Kidney epithelial cell (primary cell): ENCODE results near the gene ZDHHC11B. TPM values are rescaled to one million over a fixed set of nuclear protein-coding genes. Genes with fewer than 3 reads are reported as not detected.

Source experiments
- DNase-seq: peaks from one replicate; pipeline ENCODE4 v3.0.0-alpha.2; 2010; ENCODE audit warnings: low read depth
- H3K27me3 ChIP-seq: 2 replicates; pipeline ENCODE4 v1.6.0; 2011; ENCODE audit warnings: low read length; ENCODE audit not compliant: control insufficient read depth, insufficient read depth
- H3K36me3 ChIP-seq: 2 replicates; pipeline ENCODE4 v1.5.1; 2011; ENCODE audit warnings: low read length; ENCODE audit not compliant: control insufficient read depth, insufficient read depth
- H3K4me3 ChIP-seq: 2 replicates; pipeline ENCODE4 v1.5.1; 2011; ENCODE audit warnings: low read depth, mild to moderate bottlenecking, control low read depth, low read length
- CTCF ChIP-seq: IDR thresholded peaks from 2 replicates; pipeline ENCODE4 v1.5.1; 2011; ENCODE audit warnings: mild to moderate bottlenecking, moderate library complexity, low read length, control low read depth, inconsistent platforms; ENCODE audit not compliant: insufficient read depth, poor library complexity, severe bottlenecking
- total RNA-seq: library from RNA; depleted of rRNA; stranded (reverse); fragments of >200 nt; gene quantifications from 2 replicates; pipeline ENCODE4 v1.2.3, GENCODE V29; 2015

The ZDHHC11B gene
- total RNA-seq, 1 donor from 2014 or later, result 0.25 TPM

- no peak for DNase-seq
- no peak overlapping the region for H3K4me3 ChIP-seq
- no peaks in the 10 kb centered on the region for H3K27me3 ChIP-seq
- no peaks in the 10 kb centered on the region for H3K36me3 ChIP-seq
- TF ChIP-seq CTCF, result no peak
Measured at GRCh38 chr5:665956-666711, 118.4 kb downstream of the ZDHHC11B start.

GRCh38 chr5:665541-665955 is 119.0 kb downstream of the ZDHHC11B start:
- H3K27me3 ChIP-seq, result no peaks in the 10 kb centered on the region
- no peak overlapping the region for H3K4me3 ChIP-seq
- DNase-seq, result no peak
- H3K36me3 ChIP-seq, result no peaks in the 10 kb centered on the region
- TF ChIP-seq CTCF, result no peak

GRCh38 chr5:664994-665360 is 119.6 kb downstream of the ZDHHC11B start:
- TF ChIP-seq CTCF, result no peak
- DNase-seq, result no peak
- H3K4me3 ChIP-seq, result no peak overlapping the region
- H3K36me3 ChIP-seq, result no peaks in the 10 kb centered on the region
- no peaks in the 10 kb centered on the region for H3K27me3 ChIP-seq

GRCh38 chr5:664343-664993 is 120.1 kb downstream of the ZDHHC11B start:
- H3K36me3 ChIP-seq, result no peaks in the 10 kb centered on the region
- H3K4me3 ChIP-seq, result no peak overlapping the region
- no peak for DNase-seq
- no peaks in the 10 kb centered on the region for H3K27me3 ChIP-seq
- no peak for TF ChIP-seq CTCF

- DNase-seq, result no peak
- no peak overlapping the region for H3K4me3 ChIP-seq
- TF ChIP-seq CTCF, result no peak
- no peaks in the 10 kb centered on the region for H3K36me3 ChIP-seq
- no peaks in the 10 kb centered on the region for H3K27me3 ChIP-seq
Measured at GRCh38 chr5:663436-664342, 120.8 kb downstream of the ZDHHC11B start.
